MV-4-11 (cell line): ENCODE data around the gene CDKL4.
"Not testable (repeated sequence)": the region's sequence is repeated elsewhere in the genome, so short reads cannot be mapped to it uniquely, and the experiment has no call there.

Source experiments
- DNase-seq: peaks from one replicate; lab custom pipeline; 2025; lab: John Stamatoyannopoulos, UW

CDKL4 gene

DNA sequence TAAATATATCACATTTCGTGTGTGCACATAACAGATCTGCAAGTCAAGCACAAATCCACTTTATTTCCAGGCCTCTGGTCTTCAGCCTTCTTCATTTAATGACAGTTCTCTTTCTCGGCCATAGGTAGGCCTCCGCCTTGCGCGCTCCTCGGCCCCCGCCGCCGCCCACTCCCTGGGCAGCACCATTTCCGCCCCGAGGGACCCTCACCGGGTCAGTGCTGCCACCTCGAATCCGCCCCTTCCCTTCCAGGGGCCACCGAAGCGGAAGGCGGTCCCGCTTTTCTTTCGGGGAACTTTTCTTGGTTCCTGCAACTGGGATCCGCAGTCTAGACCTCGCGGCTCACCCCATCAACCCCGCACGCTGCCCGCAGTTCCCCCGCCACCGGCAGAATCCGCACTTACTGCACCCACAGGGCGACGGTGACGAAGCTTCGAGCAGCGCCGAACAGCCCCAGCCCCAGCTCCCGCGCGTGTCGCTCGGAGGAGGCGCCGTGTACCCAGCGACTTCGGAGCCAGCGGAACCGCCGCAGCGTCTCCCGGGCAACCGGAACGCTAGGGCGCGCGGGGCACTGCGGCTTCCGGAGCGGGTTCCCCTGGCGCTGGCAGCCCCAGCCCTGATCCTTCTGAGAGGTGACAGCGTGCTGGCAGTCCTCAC lies at the start of gene CDKL4:
TSS of gene CDKL4 (minus strand) at position 502 of the 655 bp plus-strand sequence.
- DNase-seq, result no peak

- DNase-seq, result no peak
Observed at GRCh38 chr2:39290433-39290832, 46.7 kb upstream of the CDKL4 start.

GRCh38 chr2:39289609-39290008 lies 45.8 kb upstream of the CDKL4 start:
- DNase-seq, result no peak

DNA sequence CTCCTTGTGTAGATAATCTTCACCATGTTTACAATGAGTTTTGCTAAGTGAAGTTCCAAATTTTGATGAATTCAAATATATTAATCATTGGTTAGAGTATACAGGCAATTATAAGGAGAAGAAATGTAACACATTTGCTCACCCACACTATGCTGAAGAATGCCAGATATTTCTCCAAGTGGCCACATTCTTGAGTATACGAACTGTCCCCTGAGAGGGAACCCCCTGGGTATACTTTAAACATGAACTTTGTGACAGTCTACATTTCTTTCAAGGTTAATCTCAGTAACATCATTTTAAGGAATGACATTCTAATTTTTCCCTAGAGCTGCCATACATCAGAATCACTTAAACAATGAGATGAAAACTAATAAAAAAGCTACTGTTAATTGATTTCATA lies 39.8 kb upstream of the CDKL4 start:
- no peak for DNase-seq

DNA sequence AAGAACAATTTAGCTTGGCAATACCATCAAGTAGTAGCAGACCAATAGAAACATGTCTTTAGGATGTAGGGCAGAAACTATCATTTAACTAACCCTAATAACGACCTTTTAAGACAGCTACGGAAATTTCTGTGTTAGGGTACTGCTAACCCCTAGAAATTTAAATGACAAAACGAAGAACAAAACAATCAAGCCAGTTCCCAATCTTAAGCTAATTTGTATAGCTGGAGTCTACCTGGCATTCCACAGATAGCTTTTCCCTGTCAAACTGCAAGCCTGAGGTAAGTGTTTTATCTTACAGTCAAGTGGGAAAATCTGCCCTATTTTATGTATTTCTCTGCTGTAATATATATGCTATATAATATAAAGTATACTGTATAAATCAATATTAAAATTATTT lies 37.6 kb upstream of the CDKL4 start:
- no peak for DNase-seq

DNA sequence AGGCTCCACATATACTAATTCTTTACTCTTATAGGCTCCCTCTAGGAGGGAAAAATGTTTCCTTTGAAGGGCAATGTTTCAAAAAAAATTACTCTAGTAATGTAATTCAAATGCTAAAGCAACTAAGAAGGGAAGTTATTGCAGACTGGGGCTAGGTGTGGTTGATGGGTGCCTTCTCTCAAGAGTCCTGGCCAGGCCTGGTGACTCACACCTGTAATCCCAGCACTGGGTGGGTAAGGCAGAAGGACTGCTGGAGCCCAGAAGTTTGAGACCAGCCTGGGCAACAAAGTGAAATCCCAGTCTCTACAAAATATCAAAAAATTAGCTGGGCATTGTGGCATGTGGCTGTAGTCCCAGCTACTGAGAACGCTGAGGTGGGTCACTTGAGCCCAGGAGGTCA lies 31.2 kb upstream of the CDKL4 start:
- DNase-seq, result no peak

DNA sequence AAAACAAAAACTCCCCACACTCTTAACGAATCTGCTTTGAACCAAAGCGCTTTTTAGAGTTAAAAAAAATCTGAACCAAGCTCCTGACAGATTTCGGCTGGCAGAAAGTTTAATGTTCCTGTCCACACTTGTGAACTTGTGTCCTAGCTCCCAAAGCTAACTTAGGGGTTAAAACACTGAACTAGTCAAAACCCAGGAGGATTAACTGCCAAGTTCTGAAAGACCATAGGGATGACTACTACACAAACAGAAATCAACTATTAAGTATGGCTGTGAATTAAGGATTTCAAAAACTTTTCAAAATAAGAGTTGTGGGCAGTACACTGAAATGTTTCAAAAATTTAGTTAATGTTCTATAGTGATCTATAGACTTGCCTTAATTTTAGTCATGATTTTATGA lies 26.2 kb upstream of the CDKL4 start:
- DNase-seq, result no peak

GRCh38 chr2:39266916-39267434 lies 23.2 kb upstream of the CDKL4 start:
- no peak for DNase-seq

- peak; percentile 77 for DNase-seq
Observed at GRCh38 chr2:39266139-39266805, 22.5 kb upstream of the CDKL4 start.

DNA sequence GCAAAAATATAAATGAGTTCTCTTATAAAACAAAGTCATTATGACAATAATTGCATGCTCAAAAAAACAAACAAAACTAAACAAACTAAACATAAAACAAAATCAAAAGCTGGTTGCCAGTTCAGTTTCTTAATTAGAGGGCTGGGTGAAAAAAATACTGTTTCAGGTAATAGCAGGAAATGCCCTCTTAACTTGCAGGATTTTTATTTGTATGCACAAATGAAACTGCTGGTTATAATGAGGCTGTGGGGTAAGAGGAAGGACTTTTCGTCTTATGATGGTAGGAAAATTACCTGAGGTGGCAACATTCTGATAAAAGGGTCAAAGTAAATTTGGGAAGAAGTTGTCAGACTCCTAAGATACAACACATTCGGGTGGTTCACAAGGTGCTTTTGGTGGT lies 21.5 kb upstream of the CDKL4 start:
- no peak for DNase-seq

GRCh38 chr2:39264733-39265132 lies 21.0 kb upstream of the CDKL4 start:
- peak; percentile 52 for DNase-seq

DNA sequence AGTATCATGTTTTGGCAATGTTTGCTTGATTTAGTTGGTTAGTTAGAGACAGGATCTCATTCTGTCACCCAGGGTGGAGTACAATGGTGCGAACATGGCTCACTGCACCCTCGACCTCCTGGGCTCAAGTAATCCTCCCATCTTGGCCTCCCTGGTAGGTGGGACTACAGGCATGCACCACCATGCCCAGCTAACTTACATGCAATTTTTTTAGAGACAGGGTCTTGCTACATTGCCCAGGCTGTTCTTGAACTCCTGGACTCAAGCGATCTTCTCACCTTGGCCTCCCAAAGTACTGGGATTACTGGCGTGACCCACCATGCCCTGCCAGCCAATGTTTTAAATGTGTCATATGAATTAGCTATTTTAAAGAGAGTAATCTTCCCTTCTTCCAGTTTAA lies 16.3 kb upstream of the CDKL4 start:
- DNase-seq, result no peak

GRCh38 chr2:39256040-39256439 lies 12.3 kb upstream of the CDKL4 start:
- DNase-seq, result no peak

GRCh38 chr2:39252888-39253518 lies 9.2 kb upstream of the CDKL4 start:
- no peak for DNase-seq

DNA sequence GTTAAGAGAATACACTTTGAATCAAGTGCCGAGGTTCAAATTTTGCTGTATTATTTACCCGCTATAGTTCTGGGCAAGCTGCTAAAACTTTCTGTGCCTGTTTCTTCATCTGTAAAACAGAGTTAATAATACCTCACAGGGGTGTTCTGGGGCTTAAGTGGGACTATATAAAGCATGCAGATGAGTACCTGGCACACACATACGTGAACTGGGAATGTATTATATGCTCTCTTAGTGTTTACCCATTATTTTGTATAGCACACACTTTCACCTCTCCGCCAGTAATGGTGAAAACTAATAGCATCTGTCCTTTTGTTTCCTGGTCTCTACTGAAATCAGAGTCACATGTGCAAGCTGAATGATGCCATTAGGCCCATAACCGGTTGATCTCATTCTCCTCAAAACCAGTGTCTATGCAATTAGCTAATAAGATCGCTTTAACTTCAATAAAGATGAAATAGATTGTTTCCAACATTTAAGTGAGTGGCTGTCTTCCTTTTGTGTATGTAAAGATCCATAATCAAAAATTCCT lies 3.8 kb upstream of the CDKL4 start:
- DNase-seq, result no peak

- no peak for DNase-seq
Observed at GRCh38 chr2:39246382-39246980, 2.7 kb upstream of the CDKL4 start.

DNA sequence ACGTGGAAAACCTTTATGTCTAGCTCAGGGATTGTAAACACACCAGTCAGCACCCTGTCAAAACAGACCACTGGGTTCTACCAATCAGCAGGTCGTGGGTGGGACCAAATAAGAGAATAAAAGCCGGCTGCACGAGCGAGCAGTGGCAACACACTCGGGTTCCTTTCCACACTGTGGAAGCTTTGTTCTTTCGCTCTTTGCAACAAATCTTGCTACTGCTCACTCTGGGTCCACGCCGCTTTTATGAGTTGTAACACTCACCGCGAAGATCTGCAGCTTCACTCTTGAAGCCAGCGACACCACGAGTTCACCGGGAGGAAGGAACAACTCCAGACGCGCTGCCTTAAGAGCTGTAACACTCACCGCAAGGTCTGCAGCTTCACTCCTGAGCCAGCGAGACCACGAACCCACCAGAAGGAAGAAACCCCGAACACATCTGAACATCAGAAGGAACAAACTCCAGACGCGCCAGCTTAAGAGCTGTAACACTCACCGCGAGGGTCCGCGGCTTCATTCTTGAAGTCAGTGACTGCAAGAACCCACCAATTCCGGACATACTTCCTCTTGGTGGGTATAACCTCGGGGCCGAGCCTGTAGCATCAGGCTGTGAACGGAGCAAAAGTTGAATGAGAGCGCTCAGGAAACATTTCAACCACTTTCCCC lies 1.3 kb upstream of the CDKL4 start:
- DNase-seq, result peak; percentile 57

DNA sequence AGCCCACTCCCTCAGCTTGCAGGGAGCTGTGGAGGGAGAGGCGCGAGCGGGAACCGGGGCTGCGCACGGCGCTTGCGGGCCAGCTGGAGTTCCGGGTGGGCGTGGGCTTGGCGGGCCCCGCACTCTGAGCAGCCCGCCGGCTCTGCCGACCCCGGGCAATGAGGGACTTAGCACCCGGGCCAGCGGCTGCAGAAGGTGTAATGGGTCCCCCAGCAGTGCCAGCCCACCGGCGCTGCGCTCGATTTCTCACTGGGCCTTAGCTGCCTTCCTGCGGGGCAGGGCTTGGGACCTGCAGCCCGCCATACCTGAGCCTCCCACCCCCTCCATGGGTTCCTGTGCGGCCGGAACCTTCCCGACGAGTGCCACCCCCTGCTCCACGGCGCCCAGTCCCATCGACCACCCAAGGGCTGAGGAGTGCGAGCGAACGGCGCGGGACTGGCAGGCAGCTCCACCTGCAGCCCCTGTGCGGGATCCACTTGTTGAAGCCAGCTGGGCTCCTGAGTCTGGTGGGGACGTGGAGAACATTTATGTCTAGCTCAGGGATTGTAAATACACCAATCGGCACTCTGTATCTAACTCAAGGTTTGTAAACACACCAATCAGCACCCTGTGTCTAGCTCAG lies 582 bp upstream of the CDKL4 start:
- DNase-seq, result not testable (repeated sequence)

DNA sequence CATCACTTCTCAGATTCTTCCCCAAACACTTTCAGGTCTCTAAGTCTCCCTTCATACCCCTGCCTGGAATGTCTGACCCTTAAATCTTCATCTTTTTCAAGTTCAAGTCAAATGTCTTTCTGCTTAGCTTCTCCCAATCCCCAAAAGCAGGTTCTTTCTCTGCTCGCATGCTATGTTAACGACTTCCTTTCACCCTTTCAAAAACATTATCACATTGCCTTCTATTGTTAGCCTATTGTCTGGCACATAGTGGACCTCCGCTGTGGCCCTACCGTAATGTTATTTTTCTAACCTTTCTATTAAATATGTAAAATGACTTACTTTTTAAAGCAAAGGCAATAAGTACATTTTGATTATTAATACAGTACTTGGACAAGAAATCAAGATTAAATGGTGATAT lies 2.2 kb downstream of the CDKL4 start:
- no peak for DNase-seq

GRCh38 chr2:39240758-39241157 lies 3.0 kb downstream of the CDKL4 start:
- DNase-seq, result no peak

- DNase-seq, result no peak
Observed at GRCh38 chr2:39234754-39235153, 9.0 kb downstream of the CDKL4 start.

DNA sequence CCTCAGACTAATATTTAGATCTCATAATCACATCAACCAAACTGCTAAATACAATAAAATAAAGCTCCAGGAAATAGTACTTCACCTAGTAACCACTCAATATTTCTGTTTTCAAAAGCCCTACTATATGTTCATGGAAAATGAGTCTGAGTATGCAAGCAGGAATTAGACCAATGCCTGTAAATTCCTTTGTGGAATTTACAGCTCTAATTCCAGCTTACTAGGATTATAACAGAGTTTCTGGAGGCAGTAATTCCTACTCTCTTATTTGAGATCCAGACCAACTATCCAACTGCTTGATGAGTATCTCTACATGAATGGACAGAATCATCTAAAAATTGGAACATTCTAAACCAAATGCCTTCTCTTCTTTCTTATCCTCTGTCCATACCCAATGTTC lies 11.6 kb downstream of the CDKL4 start:
- no peak for DNase-seq
